GM12891 (cell line): ENCODE measurements around the gene SLBP.

Source experiments
- POLR2A ChIP-seq: IDR thresholded peaks from 2 replicates; pipeline ENCODE4 v1.6.1; 2011; ENCODE audit warnings: low read depth, low read length, control low read depth
- POLR2AphosphoS5 ChIP-seq: IDR thresholded peaks from 2 replicates; pipeline ENCODE4 v1.6.1; 2011; ENCODE audit warnings: low read depth, low read length, control low read depth

GRCh38 chr4:1673671-1674070 is 38.4 kb downstream of the SLBP start:
- TF ChIP-seq POLR2A (no peak), POLR2AphosphoS5 (no peak)
